Measurements from ENCODE around the gene OCEL1. TPM values are rescaled to one million over a fixed set of nuclear protein-coding genes. Genes with fewer than 3 reads are reported as not detected.
"Not testable (repeated sequence)": the region's sequence is repeated elsewhere in the genome, so short reads cannot be mapped to it uniquely, and the experiment has no call there.

Gene OCEL1
- total and polyA plus RNA-seq, 2 donors (not counting 1 experiment from before 2014, with no cell fraction given), result 4.6 to 8.8 TPM

- Histone ChIP-seq H3K4me2 (ENCODE audit: extremely low read depth, insufficient read depth, low read length) (no peak overlapping the region), H3K36me3 (ENCODE audit: control insufficient read depth, insufficient read depth, low read length) (peaks cover 6% of the 10 kb centered on the region), H3K9ac (ENCODE audit: insufficient read depth, low read length) (no peak overlapping the region), H3K27ac (ENCODE audit: insufficient read depth, low read length) (no peak overlapping the region), H3K4me3 (replicated peaks in 1 of 4; ENCODE audit: control extremely low read depth in 1 of 4, insufficient read depth in 1 of 4, low read depth in 3 of 4, low read length in 4 of 4) (no peak overlapping the region), H4K20me1 (ENCODE audit: control insufficient read depth, extremely low read depth, insufficient read depth, low read length) (no peaks in the 10 kb centered on the region), H3K27me3 (ENCODE audit: control insufficient read depth, insufficient read depth, low read length) (no peaks in the 10 kb centered on the region), H3K9me3 (ENCODE audit: control insufficient read depth, insufficient read depth, low read depth, low read length) (no peaks in the 10 kb centered on the region), H3K4me1 (ENCODE audit: control insufficient read depth, extremely low read depth, insufficient read depth, low read length) (no peaks in the 10 kb centered on the region), H3K79me2 (ENCODE audit: control insufficient read depth, insufficient read depth, low read length) (peaks cover 5% of the 10 kb centered on the region), H2AFZ (ENCODE audit: low read length) (no peak overlapping the region)
- TF ChIP-seq, protein P1, sequence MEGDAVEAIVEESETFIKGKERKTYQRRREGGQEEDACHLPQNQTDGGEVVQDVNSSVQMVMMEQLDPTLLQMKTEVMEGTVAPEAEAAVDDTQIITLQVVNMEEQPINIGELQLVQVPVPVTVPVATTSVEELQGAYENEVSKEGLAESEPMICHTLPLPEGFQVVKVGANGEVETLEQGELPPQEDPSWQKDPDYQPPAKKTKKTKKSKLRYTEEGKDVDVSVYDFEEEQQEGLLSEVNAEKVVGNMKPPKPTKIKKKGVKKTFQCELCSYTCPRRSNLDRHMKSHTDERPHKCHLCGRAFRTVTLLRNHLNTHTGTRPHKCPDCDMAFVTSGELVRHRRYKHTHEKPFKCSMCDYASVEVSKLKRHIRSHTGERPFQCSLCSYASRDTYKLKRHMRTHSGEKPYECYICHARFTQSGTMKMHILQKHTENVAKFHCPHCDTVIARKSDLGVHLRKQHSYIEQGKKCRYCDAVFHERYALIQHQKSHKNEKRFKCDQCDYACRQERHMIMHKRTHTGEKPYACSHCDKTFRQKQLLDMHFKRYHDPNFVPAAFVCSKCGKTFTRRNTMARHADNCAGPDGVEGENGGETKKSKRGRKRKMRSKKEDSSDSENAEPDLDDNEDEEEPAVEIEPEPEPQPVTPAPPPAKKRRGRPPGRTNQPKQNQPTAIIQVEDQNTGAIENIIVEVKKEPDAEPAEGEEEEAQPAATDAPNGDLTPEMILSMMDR (conservative IDR thresholded peaks at IDR 0.05 in 1 of 2, IDR thresholded peaks at IDR 0.05 in 1 of 2; ENCODE audit: low read depth in 1 of 2, low read length in 2 of 2), result no peak
- no peak for TF ChIP-seq EZH2 (IDR thresholded peaks at IDR 0.05; ENCODE audit: low read length, missing control alignments)
- no peak for DNase-seq (ENCODE audit: low read depth in 2 of 2)
These were observed 40.6 kb downstream of the OCEL1 start for GRCh38 chr19:17266589-17266974.

GRCh38 chr19:17266975-17267788 is 41.2 kb downstream of the OCEL1 start, which contains the start of gene BABAM1:
Gene BABAM1 (plus strand): TSS chr19:17267443. CDS start chr19:17268807, 1,364 bp downstream.
- Histone ChIP-seq H2AFZ (ENCODE audit: low read length) (peak within 1 kb of the TSS; percentile 71), H3K9me3 (ENCODE audit: control insufficient read depth, insufficient read depth, low read depth, low read length) (no peaks in the 10 kb centered on the region), H3K4me3 (replicated peaks in 1 of 4; ENCODE audit: control extremely low read depth in 1 of 4, insufficient read depth in 1 of 4, low read depth in 3 of 4, low read length in 4 of 4) (peak within 1 kb of the TSS; percentile 63 to 98 (median 92)), H3K79me2 (ENCODE audit: control insufficient read depth, insufficient read depth, low read length) (peaks cover 5% of the 10 kb centered on the region), H3K4me1 (ENCODE audit: control insufficient read depth, extremely low read depth, insufficient read depth, low read length) (no peaks in the 10 kb centered on the region), H4K20me1 (ENCODE audit: control insufficient read depth, extremely low read depth, insufficient read depth, low read length) (no peaks in the 10 kb centered on the region), H3K9ac (ENCODE audit: insufficient read depth, low read length) (peak within 1 kb of the TSS; percentile 60), H3K27ac (ENCODE audit: insufficient read depth, low read length) (peak within 1 kb of the TSS; percentile 65), H3K36me3 (ENCODE audit: control insufficient read depth, insufficient read depth, low read length) (peaks cover 6% of the 10 kb centered on the region), H3K4me2 (ENCODE audit: extremely low read depth, insufficient read depth, low read length) (peak within 1 kb of the TSS; percentile 69), H3K27me3 (ENCODE audit: control insufficient read depth, insufficient read depth, low read length) (no peaks in the 10 kb centered on the region)
- peak; percentile 100 for DNase-seq (ENCODE audit: low read depth in 2 of 2)
- TF ChIP-seq, protein P1 (conservative IDR thresholded peaks at IDR 0.05 in 1 of 2, IDR thresholded peaks at IDR 0.05 in 1 of 2; ENCODE audit: low read depth in 1 of 2, low read length in 2 of 2), result no peak
- peak; percentile 83 for TF ChIP-seq EZH2 (IDR thresholded peaks at IDR 0.05; ENCODE audit: low read length, missing control alignments)

- no peak overlapping the region for H3K9ac ChIP-seq (ENCODE audit: insufficient read depth, low read length)
- TF ChIP-seq, protein P1 (conservative IDR thresholded peaks at IDR 0.05 in 1 of 2, IDR thresholded peaks at IDR 0.05 in 1 of 2; ENCODE audit: low read depth in 1 of 2, low read length in 2 of 2), result no peak
- no peak for TF ChIP-seq EZH2 (IDR thresholded peaks at IDR 0.05; ENCODE audit: low read length, missing control alignments)
- no peak overlapping the region for H3K27ac ChIP-seq (ENCODE audit: insufficient read depth, low read length)
- no peaks in the 10 kb centered on the region for H3K4me1 ChIP-seq (ENCODE audit: control insufficient read depth, extremely low read depth, insufficient read depth, low read length)
- no peaks in the 10 kb centered on the region for H4K20me1 ChIP-seq (ENCODE audit: control insufficient read depth, extremely low read depth, insufficient read depth, low read length)
- H3K9me3 ChIP-seq (ENCODE audit: control insufficient read depth, insufficient read depth, low read depth, low read length), result no peaks in the 10 kb centered on the region
- peaks cover 5% of the 10 kb centered on the region for H3K79me2 ChIP-seq (ENCODE audit: control insufficient read depth, insufficient read depth, low read length)
- H2AFZ ChIP-seq (ENCODE audit: low read length), result no peak overlapping the region
- H3K27me3 ChIP-seq (ENCODE audit: control insufficient read depth, insufficient read depth, low read length), result no peaks in the 10 kb centered on the region
- peaks cover 9% of the 10 kb centered on the region for H3K36me3 ChIP-seq (ENCODE audit: control insufficient read depth, insufficient read depth, low read length)
- H3K4me3 ChIP-seq (replicated peaks in 1 of 4; ENCODE audit: control extremely low read depth in 1 of 4, insufficient read depth in 1 of 4, low read depth in 3 of 4, low read length in 4 of 4), result no peak overlapping the region
- no peak overlapping the region for H3K4me2 ChIP-seq (ENCODE audit: extremely low read depth, insufficient read depth, low read length)
- no peak for DNase-seq (ENCODE audit: low read depth in 2 of 2)
These were observed 42.7 kb downstream of the OCEL1 start for GRCh38 chr19:17268754-17269153.

- H3K79me2 ChIP-seq (ENCODE audit: control insufficient read depth, insufficient read depth, low read length); H4K20me1 ChIP-seq (ENCODE audit: control insufficient read depth, extremely low read depth, insufficient read depth, low read length); DNase-seq (ENCODE audit: low read depth in 2 of 2); H3K27me3 ChIP-seq (ENCODE audit: control insufficient read depth, insufficient read depth, low read length); H3K4me1 ChIP-seq (ENCODE audit: control insufficient read depth, extremely low read depth, insufficient read depth, low read length); H3K9ac ChIP-seq (ENCODE audit: insufficient read depth, low read length); H3K27ac ChIP-seq (ENCODE audit: insufficient read depth, low read length); H3K4me3 ChIP-seq (replicated peaks in 1 of 4; ENCODE audit: control extremely low read depth in 1 of 4, insufficient read depth in 1 of 4, low read depth in 3 of 4, low read length in 4 of 4); H2AFZ ChIP-seq (ENCODE audit: low read length); H3K9me3 ChIP-seq (ENCODE audit: control insufficient read depth, insufficient read depth, low read depth, low read length); H3K4me2 ChIP-seq (ENCODE audit: extremely low read depth, insufficient read depth, low read length): not testable (repeated sequence)
- peaks cover 21% of the 10 kb centered on the region for H3K36me3 ChIP-seq (ENCODE audit: control insufficient read depth, insufficient read depth, low read length)
These were observed 48.9 kb downstream of the OCEL1 start for GRCh38 chr19:17274892-17275291.

All from fibroblast of lung (primary cell).